ENCODE results near the gene C3orf20.

GRCh38 chr3:14795996-14796395 is 121.1 kb downstream of the C3orf20 start:
- no peak for TF ChIP-seq EZH2 (IDR thresholded peaks at IDR 0.05; ENCODE audit: insufficient read depth, poor library complexity, severe bottlenecking)
- TF ChIP-seq EZH2phosphoT487 (IDR thresholded peaks at IDR 0.05; ENCODE audit: insufficient read depth, low read depth), result no peak

Measured in GM23248 (cell line).